Mesothelial cell of epicardium (in vitro differentiated cells): ENCODE data around the gene ATR. TPM values are rescaled to one million over a fixed set of nuclear protein-coding genes. Genes with fewer than 3 reads are reported as not detected.
"Not testable (repeated sequence)": the region's sequence is repeated elsewhere in the genome, so short reads cannot be mapped to it uniquely, and the experiment has no call there.

Experiments
- DNase-seq, 2 experiments: peaks; one replicate each; pipeline ENCODE4 v3.0.0; 2021; ENCODE audit warnings: low spot score in 2 of 2; ENCODE audit not compliant: unreplicated experiment in 2 of 2
- H3K27ac Mint-ChIP-seq: 2 replicates; pipeline ENCODE4 v1.8.0; 2021; ENCODE audit warnings: mixed read lengths
- H3K27me3 Mint-ChIP-seq: 2 replicates; pipeline ENCODE4 v1.8.0; 2021; ENCODE audit warnings: low read depth, mixed read lengths
- H3K36me3 Mint-ChIP-seq: 2 replicates; pipeline ENCODE4 v1.8.0; 2021; ENCODE audit warnings: mixed read lengths
- H3K4me1 Mint-ChIP-seq: 2 replicates; pipeline ENCODE4 v1.8.0; 2021; ENCODE audit warnings: mixed read lengths
- H3K4me3 Mint-ChIP-seq: 2 replicates; pipeline ENCODE4 v1.8.0; 2021; ENCODE audit warnings: mild to moderate bottlenecking, moderate library complexity, mixed read lengths
- H3K9me3 Mint-ChIP-seq: 2 replicates; pipeline ENCODE4 v1.8.0; 2021; ENCODE audit warnings: mixed read lengths
- total RNA-seq: library from RNA; stranded (reverse); gene quantifications from 3 replicates; pipeline ENCODE4 v1.2.1, GENCODE V29; 2021
- TF ChIP-seq, protein P1 (sequence below): fragments of 200-600 bp; sonication (generic); IDR thresholded peaks from one replicate; pipeline ENCODE4 v1.5.0; 2021; ENCODE audit warnings: antibody characterized with exemption; ENCODE audit not compliant: unreplicated experiment

ATR gene
- total RNA-seq, 1 donor from 2014 or later = 25.5 TPM

DNA sequence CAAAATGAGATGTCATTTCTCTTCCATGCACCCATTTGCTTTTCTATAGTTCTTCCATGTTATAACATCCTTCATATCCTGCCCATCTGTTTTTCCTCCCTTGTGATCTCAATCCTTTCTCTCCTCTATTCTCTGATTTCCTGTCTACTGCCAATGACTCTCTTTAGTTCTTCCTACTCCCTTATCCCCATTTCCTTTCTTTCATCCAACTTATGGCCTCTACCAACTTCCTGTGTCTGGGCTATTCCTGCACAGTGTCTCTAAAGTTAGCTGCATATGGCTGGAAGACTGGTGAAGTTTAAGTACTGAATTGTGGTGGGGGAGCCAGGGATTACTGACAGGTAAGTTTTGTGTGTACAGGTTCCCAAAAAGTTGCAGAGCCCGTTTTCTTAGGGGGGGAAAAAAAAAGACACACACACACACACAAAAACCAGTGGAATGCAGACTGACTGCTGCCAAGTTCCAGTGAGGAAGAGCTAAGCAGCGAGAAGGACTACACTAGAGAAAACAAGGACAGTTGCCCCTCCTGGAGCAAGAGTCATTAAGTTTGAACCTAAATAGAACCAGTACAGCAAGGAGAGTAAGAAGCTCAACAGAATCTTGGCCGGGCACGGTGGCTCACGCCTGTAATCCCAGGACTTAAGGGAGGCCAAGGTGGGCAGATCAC, 159.5 kb downstream of the ATR start:
- H3K27ac Mint-ChIP-seq = no peak overlapping the region
- H3K27me3 Mint-ChIP-seq = no peaks in the 10 kb centered on the region
- H3K9me3 Mint-ChIP-seq = no peaks in the 10 kb centered on the region
- H3K4me3 Mint-ChIP-seq = no peak overlapping the region
- no peaks in the 10 kb centered on the region for H3K4me1 Mint-ChIP-seq
- DNase-seq = no peak
- peaks cover 28% of the 10 kb centered on the region for H3K36me3 Mint-ChIP-seq
- TF ChIP-seq, protein P1, sequence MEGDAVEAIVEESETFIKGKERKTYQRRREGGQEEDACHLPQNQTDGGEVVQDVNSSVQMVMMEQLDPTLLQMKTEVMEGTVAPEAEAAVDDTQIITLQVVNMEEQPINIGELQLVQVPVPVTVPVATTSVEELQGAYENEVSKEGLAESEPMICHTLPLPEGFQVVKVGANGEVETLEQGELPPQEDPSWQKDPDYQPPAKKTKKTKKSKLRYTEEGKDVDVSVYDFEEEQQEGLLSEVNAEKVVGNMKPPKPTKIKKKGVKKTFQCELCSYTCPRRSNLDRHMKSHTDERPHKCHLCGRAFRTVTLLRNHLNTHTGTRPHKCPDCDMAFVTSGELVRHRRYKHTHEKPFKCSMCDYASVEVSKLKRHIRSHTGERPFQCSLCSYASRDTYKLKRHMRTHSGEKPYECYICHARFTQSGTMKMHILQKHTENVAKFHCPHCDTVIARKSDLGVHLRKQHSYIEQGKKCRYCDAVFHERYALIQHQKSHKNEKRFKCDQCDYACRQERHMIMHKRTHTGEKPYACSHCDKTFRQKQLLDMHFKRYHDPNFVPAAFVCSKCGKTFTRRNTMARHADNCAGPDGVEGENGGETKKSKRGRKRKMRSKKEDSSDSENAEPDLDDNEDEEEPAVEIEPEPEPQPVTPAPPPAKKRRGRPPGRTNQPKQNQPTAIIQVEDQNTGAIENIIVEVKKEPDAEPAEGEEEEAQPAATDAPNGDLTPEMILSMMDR = no peak

DNA sequence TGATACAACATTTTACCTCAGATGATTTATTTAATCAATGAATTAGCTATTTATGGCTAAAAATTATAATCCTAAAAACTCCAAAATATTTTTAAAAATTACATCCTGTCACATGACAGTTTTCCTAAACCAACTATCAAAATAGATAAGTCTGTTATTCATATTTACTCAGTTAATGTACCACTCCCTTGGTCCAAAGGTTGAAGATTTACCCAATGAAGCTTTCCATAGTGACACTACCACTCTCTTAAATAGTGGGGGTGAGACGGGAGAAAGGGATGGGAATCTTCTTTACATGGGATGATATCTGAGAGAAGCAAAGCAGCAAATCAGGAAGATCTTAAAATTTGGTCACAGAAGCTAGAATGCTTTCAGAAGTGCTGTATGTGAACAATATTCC, 161.2 kb downstream of the ATR start:
- no peak overlapping the region for H3K27ac Mint-ChIP-seq
- peaks cover 29% of the 10 kb centered on the region for H3K36me3 Mint-ChIP-seq
- no peak for DNase-seq
- no peaks in the 10 kb centered on the region for H3K27me3 Mint-ChIP-seq
- H3K4me3 Mint-ChIP-seq = no peak overlapping the region
- TF ChIP-seq, protein P1 = no peak
- H3K4me1 Mint-ChIP-seq = no peaks in the 10 kb centered on the region
- no peaks in the 10 kb centered on the region for H3K9me3 Mint-ChIP-seq

DNA sequence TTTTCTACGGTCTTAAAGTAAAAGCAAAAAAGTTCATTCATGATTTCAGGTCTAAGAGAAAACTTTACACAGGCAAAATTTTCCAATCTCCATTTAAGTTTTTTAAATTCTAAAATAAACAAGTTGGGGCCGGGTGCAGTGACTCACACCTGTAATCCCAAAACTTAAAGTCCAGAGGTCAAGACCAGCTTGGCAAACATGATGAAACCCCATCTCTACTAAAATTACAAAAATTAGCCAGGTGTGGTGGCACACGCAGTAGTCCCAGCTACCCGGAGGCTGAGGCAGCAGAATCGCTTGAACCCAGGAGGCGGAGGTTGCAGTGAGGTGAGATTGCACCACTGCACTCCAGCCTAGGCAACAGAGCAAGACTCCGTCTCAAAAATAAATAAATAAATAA, 178.0 kb downstream of the ATR start:
- not testable (repeated sequence) for H3K27me3 Mint-ChIP-seq, H3K27ac Mint-ChIP-seq, H3K4me3 Mint-ChIP-seq, H3K9me3 Mint-ChIP-seq, H3K4me1 Mint-ChIP-seq, DNase-seq
- H3K36me3 Mint-ChIP-seq = peaks cover 47% of the 10 kb centered on the region

Other genes with a start within 250 kb of the ATR start
- 46.7 to 56.9 TPM (median 47.9 TPM) in 3 replicates for gene XRN1, start 130.7 kb downstream of the ATR start, total RNA-seq
- gene PLS1, start 17.7 kb upstream of the ATR start, total RNA-seq = 7.2 to 7.5 TPM (median 7.3 TPM) in 3 replicates
- gene TRPC1, start 145.3 kb upstream of the ATR start, total RNA-seq = 15.5 to 16.0 TPM (median 15.7 TPM) in 3 replicates